ENCODE measurements around the gene P2RX1. TPM values are rescaled to one million over a fixed set of nuclear protein-coding genes. Genes with fewer than 3 reads are reported as not detected.
A peak's percentile ranks its signal among the peaks of the same experiment; 100 is the strongest.

P2RX1 gene
- total RNA-seq, 1 donor from 2014 or later, result 8.7 TPM

DNA sequence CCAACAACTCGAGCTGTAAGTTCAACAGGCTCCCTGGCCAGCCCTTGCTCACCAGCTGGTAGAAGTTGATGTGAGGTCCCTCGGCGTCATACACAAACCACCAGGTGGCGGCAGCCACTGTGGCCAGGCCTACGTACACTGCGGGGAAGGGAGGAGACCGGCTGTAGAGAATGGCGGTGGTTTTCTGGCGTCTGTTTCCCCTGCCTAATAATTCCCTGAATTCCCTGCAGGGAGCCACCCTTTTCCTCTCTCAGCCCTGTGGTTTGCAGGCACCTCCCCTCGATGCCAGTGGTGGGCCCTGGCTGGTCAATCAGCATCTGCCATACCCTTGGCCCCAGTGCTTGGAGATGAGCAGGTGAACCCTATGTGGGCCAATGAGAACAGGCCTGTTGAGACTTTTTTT lies 18.9 kb upstream of the P2RX1 start:
- Histone ChIP-seq H3K9me3 (no peaks in the 10 kb centered on the region), H3K4me1 (no peaks in the 10 kb centered on the region), H3K4me3 (no peak overlapping the region), H3K36me3 (peaks cover 33% of the 10 kb centered on the region), H3K27me3 (ENCODE audit: low read depth) (no peaks in the 10 kb centered on the region), H3K27ac (no peak overlapping the region)
- intact Hi-C loops (cut with DNase I), result no loop called here
- TF ChIP-seq, protein P1, sequence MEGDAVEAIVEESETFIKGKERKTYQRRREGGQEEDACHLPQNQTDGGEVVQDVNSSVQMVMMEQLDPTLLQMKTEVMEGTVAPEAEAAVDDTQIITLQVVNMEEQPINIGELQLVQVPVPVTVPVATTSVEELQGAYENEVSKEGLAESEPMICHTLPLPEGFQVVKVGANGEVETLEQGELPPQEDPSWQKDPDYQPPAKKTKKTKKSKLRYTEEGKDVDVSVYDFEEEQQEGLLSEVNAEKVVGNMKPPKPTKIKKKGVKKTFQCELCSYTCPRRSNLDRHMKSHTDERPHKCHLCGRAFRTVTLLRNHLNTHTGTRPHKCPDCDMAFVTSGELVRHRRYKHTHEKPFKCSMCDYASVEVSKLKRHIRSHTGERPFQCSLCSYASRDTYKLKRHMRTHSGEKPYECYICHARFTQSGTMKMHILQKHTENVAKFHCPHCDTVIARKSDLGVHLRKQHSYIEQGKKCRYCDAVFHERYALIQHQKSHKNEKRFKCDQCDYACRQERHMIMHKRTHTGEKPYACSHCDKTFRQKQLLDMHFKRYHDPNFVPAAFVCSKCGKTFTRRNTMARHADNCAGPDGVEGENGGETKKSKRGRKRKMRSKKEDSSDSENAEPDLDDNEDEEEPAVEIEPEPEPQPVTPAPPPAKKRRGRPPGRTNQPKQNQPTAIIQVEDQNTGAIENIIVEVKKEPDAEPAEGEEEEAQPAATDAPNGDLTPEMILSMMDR (IDR thresholded peaks at IDR 0.05), result peak; percentile 75
- DNase-seq (peak; percentile 86), ATAC-seq (peak; percentile 93 to 95)

DNA sequence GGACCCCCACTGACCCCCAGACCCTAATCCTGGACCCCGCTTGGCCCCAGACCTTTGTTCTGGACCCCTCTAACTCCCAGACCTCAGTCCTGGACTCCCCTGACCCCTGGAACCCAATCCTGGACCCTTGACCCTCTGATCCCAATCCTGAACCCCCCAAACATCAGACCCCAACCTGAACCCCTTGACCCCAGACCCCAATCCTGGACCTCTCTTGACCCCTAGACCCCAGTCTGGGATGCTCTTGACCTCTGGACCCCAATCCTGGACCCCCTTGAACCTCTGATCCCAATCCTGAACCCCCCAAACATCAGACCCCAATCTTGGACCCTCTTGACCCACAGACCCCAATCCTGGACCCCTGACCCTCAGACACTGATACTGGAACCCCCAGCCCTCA lies 13.5 kb upstream of the P2RX1 start:
- H3K36me3 ChIP-seq, result peaks cover 19% of the 10 kb centered on the region
- DNase-seq (no peak), ATAC-seq (no peak)
- TF ChIP-seq, protein P1 (IDR thresholded peaks at IDR 0.05), result no peak
- no peaks in the 10 kb centered on the region for H3K27me3 ChIP-seq (ENCODE audit: low read depth)
- intact Hi-C loops (cut with DNase I), result no loop called here
- H3K27ac ChIP-seq, result no peak overlapping the region
- no peak overlapping the region for H3K4me3 ChIP-seq
- H3K4me1 ChIP-seq, result no peaks in the 10 kb centered on the region
- H3K9me3 ChIP-seq, result no peaks in the 10 kb centered on the region

DNA sequence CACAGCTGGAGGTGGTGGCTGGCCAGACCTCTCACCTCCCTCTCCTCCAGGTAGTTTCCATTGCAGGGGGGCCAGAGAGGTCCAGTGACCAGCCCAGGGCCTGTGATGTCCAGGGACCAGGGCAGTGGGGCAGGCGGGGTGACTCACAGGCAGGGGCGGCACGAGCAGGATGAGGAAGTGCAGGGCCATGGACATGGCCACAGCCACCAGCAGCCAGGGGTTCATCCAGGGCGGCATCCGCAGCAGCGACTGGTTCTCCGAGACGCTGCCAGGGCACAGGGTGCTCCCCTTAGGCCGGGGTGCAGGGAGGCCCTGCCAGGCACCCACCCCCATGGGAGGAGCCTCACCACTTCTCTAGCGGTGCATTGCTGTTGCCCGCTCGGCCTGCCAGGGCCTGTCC lies 12.9 kb upstream of the P2RX1 start:
- H3K4me3 ChIP-seq, result no peak overlapping the region
- H3K4me1 ChIP-seq, result no peaks in the 10 kb centered on the region
- no peaks in the 10 kb centered on the region for H3K27me3 ChIP-seq (ENCODE audit: low read depth)
- H3K27ac ChIP-seq, result no peak overlapping the region
- intact Hi-C loops (cut with DNase I), result no loop called here
- no peak for DNase-seq
- H3K9me3 ChIP-seq, result no peaks in the 10 kb centered on the region
- peaks cover 19% of the 10 kb centered on the region for H3K36me3 ChIP-seq
- peak; percentile 26 to 33 for ATAC-seq
- TF ChIP-seq, protein P1 (IDR thresholded peaks at IDR 0.05), result no peak

DNA sequence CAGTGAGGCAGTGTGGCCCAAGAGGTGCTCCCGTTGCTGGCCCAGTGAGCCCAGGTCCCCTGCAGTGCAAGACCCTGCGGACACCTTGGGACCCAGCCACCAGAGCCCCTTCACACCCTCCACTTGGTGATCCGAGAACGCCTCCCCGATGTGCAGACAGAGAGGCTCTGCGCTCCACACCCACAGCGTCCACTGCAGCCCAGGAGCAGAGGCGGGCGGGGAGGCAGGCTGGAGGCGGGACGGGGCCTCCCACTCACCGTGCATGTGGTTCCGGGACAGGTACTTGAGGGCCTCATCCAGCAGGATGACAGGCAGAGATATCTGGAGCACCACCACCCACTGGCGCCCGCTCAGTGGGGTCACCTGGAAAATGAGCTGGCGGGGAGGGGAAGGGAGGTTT lies 12.1 kb upstream of the P2RX1 start:
- H3K36me3 ChIP-seq, result peaks cover 19% of the 10 kb centered on the region
- no peak overlapping the region for H3K27ac ChIP-seq
- TF ChIP-seq, protein P1 (IDR thresholded peaks at IDR 0.05), result no peak
- no peak for DNase-seq
- no peaks in the 10 kb centered on the region for H3K4me1 ChIP-seq
- peak; percentile 8 to 32 for ATAC-seq
- no peaks in the 10 kb centered on the region for H3K9me3 ChIP-seq
- intact Hi-C loops (cut with DNase I), result no loop called here
- H3K27me3 ChIP-seq (ENCODE audit: low read depth), result no peaks in the 10 kb centered on the region
- H3K4me3 ChIP-seq, result no peak overlapping the region

DNA sequence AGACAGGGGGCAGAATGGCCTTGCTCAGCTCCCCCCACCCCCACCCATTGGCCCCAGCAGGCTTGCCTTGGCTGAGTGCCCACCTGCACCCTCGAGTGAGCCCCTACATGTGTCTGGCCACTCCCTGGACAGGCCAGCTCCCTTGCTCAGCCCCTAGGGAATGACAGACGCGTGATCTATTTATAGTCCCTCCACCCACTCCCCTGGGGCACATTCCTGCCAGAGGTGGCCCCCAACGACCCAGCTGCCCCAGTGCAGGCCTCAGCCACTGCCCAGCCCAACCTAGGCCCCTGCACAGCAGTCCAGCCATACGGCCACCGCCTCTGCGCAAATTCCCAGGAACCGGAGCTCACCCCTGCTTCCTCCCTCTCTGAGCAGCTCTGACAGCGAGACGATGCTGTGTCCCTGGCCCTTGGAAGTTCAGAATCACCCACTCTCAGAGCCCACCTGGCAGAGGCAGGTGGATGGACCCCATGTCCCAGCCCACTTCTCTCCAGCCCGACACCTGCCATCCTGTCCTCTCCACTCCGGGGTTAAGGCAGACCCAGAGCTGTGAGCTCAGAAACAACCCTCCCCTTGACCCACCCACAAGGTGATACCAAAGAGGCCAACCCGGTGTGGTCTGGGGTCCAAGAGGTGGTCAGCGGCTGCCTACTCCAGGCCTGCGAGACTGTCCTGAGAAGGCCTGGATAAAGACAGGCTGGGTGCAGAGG lies 11.5 kb upstream of the P2RX1 start:
- DNase-seq, result no peak
- Histone ChIP-seq H3K4me1 (no peaks in the 10 kb centered on the region), H3K36me3 (peaks cover 19% of the 10 kb centered on the region), H3K27me3 (ENCODE audit: low read depth) (no peaks in the 10 kb centered on the region), H3K27ac (no peak overlapping the region), H3K9me3 (no peaks in the 10 kb centered on the region), H3K4me3 (no peak overlapping the region)
- TF ChIP-seq, protein P1 (IDR thresholded peaks at IDR 0.05), result no peak
- intact Hi-C loops (cut with DNase I), result no loop called here
- ATAC-seq, result peak in 1 of 2 donors; percentile 5

Data from lower lobe of right lung (tissue), 2 donors.